HL-60 (cell line): ENCODE results near the gene RAB17.

Source experiments
- POLR2AphosphoS5 ChIP-seq: IDR thresholded peaks from 2 replicates; pipeline ENCODE4 v1.6.1; 2012; ENCODE audit warnings: low read depth
- SPI1 ChIP-seq: IDR thresholded peaks from 2 replicates; pipeline ENCODE4 v1.6.1; 2012; ENCODE audit warnings: low read depth, mild to moderate bottlenecking, borderline replicate concordance
- TF ChIP-seq, protein P1 (sequence below): IDR thresholded peaks from one replicate; pipeline ENCODE4 v1.5.1; 2011; ENCODE audit warnings: low read length, control low read depth, inconsistent platforms; ENCODE audit not compliant: insufficient read depth
- TF ChIP-seq, protein P2 (sequence below): IDR thresholded peaks from 2 replicates; pipeline ENCODE4 v1.6.1; 2012; ENCODE audit warnings: low read depth; ENCODE audit not compliant: insufficient replicate concordance

DNA sequence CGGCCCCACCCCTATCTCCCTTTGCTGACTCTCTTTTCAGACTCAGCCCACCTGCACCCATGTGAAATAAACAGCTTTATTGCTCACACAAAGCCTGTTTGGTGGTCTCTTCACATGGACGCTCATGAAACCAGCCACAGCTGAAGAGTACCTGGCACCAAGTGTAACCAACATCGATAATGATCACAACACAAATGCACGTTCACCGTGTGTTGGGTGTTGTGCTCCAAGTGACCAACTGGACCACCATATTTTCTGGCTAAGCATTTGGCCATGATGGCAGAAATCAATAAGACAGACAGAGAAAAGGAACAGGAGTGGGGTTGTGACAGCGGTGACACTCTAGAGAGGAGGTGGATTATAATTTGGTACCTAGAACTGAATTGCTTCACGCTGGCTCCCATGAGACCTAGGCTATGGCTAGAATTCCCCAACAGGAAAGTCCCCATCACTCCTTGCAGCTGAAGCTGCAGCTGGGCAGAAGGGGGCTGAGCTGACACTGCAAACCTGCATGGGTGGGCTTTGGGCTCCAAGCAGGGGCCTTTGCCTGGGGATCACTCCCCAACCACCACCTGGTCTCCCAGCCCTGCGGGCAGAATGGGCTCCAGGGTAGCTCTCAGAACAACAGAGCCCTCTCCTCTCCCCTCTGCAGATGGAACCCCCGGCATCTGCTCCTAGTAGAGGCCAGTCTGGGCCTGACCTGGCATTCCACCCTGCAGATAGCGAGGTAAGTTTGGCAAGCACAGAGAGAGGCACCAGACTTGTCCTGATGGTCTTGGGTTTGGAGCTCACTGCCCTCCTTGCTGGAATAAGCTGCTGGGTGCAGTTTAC, 22.2 kb upstream of the RAB17 start:
- TF ChIP-seq, protein P1, sequence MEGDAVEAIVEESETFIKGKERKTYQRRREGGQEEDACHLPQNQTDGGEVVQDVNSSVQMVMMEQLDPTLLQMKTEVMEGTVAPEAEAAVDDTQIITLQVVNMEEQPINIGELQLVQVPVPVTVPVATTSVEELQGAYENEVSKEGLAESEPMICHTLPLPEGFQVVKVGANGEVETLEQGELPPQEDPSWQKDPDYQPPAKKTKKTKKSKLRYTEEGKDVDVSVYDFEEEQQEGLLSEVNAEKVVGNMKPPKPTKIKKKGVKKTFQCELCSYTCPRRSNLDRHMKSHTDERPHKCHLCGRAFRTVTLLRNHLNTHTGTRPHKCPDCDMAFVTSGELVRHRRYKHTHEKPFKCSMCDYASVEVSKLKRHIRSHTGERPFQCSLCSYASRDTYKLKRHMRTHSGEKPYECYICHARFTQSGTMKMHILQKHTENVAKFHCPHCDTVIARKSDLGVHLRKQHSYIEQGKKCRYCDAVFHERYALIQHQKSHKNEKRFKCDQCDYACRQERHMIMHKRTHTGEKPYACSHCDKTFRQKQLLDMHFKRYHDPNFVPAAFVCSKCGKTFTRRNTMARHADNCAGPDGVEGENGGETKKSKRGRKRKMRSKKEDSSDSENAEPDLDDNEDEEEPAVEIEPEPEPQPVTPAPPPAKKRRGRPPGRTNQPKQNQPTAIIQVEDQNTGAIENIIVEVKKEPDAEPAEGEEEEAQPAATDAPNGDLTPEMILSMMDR: no peak
- TF ChIP-seq POLR2AphosphoS5: no peak
- TF ChIP-seq SPI1: no peak
- TF ChIP-seq, protein P2, sequence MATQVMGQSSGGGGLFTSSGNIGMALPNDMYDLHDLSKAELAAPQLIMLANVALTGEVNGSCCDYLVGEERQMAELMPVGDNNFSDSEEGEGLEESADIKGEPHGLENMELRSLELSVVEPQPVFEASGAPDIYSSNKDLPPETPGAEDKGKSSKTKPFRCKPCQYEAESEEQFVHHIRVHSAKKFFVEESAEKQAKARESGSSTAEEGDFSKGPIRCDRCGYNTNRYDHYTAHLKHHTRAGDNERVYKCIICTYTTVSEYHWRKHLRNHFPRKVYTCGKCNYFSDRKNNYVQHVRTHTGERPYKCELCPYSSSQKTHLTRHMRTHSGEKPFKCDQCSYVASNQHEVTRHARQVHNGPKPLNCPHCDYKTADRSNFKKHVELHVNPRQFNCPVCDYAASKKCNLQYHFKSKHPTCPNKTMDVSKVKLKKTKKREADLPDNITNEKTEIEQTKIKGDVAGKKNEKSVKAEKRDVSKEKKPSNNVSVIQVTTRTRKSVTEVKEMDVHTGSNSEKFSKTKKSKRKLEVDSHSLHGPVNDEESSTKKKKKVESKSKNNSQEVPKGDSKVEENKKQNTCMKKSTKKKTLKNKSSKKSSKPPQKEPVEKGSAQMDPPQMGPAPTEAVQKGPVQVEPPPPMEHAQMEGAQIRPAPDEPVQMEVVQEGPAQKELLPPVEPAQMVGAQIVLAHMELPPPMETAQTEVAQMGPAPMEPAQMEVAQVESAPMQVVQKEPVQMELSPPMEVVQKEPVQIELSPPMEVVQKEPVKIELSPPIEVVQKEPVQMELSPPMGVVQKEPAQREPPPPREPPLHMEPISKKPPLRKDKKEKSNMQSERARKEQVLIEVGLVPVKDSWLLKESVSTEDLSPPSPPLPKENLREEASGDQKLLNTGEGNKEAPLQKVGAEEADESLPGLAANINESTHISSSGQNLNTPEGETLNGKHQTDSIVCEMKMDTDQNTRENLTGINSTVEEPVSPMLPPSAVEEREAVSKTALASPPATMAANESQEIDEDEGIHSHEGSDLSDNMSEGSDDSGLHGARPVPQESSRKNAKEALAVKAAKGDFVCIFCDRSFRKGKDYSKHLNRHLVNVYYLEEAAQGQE: no peak
